Left renal pelvis (tissue), 4 donors: ENCODE measurements around the gene CNNM2. TPM values are rescaled to one million over a fixed set of nuclear protein-coding genes. Genes with fewer than 3 reads are reported as not detected.
"Not testable (repeated sequence)": the region's sequence is repeated elsewhere in the genome, so short reads cannot be mapped to it uniquely, and the experiment has no call there.

ENCODE experiments used
- DNase-seq, 4 donors: peaks; one replicate each; pipeline ENCODE4 v3.0.0-alpha.2; 2013; ENCODE audit warnings: low read depth in 4 of 4, low spot score in 3 of 4
- polyA plus RNA-seq, 4 donors: library from polyadenylated mRNA; unstranded; fragments of 120-200 nt; gene quantifications; one replicate each; pipeline ENCODE4 v1.2.1, GENCODE V29; 2013; ENCODE audit not compliant: insufficient read length in 4 of 4

CNNM2 gene
- polyA plus RNA-seq, 4 donors: 5.4 to 9.9 (median 9.6) TPM

DNA sequence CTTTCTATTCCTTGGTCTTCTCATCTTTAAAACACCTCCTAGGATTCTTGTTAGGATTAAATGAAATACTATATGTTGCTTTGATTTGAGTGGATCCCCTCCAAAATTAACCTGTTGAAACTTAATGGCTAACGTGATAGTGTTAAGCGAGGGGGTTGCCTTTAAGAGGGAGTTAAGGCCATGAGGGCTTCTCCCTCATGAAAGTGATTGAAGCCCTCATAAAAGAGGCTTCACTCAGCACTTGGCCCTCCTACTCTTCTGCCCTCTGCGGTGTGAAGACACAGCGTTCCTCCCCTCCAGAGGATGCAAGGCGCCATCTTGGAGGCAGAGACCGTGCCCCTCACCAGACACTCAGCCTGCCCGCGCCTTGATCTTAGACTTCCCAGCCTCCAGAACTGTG lies 46.6 kb downstream of the CNNM2 start:
- DNase-seq: no peak

- DNase-seq: no peak
Measured at GRCh38 chr10:102965311-102965851, 47.3 kb downstream of the CNNM2 start.

DNA sequence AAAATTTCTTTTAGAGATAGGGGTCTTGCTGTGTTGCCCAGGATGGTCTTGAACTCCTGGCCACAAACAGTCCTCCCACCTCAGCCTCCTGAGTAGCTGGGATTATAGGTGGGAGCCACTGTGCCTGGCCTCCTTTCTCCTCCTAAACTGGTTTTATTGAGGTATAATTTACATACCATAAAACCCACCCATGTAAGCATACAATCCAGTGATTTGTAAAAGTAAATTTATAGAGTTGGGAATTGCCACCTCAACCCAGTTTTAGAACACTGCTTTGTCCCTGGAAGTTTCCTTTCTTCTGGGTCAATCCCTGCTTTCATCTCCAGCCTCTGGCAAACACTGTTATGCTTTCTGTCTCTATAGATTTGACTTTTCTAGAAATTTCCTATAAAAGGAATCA lies 49.0 kb downstream of the CNNM2 start:
- no peak for DNase-seq

GRCh38 chr10:102970562-102971340 lies 52.7 kb downstream of the CNNM2 start:
- DNase-seq: no peak

GRCh38 chr10:102975483-102976379 lies 57.6 kb downstream of the CNNM2 start:
- DNase-seq: no peak

DNA sequence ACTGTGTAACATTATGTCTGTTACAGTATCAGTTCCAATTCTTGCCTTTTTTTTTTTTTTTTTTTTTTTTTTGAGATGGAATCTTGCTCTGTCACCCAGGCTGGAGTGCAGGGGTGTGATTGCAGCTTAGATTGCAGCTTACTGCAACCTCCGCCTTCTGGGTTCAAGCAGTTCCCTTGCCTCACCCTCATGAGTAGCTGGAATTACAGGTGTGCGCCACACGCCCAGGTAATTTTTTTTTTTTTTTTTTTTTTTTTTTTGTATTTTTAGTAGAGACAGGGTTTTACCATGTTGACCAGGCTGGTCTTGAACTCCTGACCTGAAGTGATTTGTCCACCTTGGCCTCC lies 58.3 kb downstream of the CNNM2 start:
- not testable (repeated sequence) for DNase-seq

DNA sequence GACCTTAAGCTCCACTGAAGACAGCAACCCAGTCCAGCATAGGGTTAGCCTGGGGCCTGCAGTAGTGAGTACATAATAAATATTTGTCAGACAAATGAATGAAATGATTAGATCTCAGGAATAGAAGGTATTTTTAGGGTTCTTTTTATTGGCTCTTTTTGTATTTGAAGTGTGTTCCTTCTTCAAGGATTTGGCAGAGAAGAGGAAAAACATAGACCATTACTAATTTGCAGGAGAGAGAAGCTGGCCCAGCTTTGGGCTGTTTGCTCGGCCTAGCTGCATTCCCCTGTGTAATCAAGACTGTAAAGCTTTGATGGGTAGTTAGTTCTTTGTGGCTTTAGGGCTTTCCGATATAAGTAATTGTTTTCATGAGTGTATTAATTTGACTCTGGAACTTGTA lies 64.2 kb downstream of the CNNM2 start:
- no peak for DNase-seq

DNA sequence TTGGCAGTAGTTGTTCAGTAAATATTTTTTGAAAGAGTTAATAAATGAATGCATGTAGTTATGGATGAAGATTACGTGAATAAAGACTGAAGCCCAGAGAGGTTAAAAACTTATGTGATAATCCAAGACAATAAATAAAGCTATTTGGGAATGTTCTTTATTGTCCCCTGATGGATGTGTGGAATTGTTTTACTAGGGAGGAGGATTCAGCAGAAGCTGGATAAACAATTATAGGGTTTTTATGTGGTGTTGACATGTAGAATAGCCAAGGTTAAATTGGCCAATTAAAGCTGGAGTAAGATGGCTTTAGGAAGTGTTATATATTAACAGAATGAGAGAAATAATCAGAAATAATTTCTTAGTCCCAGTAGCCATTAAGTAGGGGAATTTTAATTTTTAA lies 66.0 kb downstream of the CNNM2 start:
- no peak for DNase-seq

- DNase-seq: no peak
Measured at GRCh38 chr10:102985811-102986210, 67.7 kb downstream of the CNNM2 start.

DNA sequence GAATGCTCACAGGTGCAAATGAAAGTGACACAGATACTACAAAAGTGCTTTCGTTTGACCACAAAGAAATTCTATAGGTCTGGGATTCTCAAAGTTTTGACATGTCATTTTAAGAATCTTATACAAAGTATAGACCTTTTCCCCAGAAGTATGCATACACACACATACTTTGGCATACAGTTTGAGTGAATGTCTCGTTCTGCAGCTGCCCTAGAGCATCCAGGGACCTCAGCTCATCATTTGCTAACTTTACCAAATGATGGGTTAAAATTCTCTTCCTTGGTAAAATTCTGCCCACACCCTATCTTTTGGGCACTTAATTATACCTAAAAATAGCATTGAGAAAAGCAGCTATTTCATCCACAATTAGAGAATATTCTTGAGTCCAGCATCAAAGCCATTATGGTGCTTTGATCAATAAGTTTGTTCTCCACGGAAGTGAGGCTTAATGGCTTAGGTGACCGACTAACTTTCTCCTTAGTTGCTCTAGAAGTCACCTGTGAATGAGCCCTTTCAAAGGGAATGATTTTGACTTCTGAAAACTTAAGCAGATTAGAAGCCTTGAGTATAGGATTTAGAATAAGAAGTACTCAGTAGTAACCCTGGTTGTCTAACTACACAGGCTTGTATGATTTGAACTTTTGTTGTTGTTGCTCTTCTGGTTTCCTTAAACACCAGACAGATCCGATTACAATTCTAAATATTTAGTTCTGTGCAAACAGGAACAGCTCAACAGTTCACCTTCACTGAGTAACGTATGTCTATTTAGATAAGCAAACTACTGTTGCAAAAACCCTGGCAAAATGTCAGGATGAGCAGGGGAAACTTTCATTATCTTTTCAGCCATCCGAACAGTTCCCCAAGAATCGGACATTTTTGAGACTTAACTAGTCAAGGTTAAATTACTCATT lies 70.6 kb downstream of the CNNM2 start:
- no peak for DNase-seq

GRCh38 chr10:102994531-102995295 lies 76.6 kb downstream of the CNNM2 start:
- DNase-seq: no peak

- DNase-seq: no peak
Measured at GRCh38 chr10:102996876-102997275, 78.8 kb downstream of the CNNM2 start.

DNA sequence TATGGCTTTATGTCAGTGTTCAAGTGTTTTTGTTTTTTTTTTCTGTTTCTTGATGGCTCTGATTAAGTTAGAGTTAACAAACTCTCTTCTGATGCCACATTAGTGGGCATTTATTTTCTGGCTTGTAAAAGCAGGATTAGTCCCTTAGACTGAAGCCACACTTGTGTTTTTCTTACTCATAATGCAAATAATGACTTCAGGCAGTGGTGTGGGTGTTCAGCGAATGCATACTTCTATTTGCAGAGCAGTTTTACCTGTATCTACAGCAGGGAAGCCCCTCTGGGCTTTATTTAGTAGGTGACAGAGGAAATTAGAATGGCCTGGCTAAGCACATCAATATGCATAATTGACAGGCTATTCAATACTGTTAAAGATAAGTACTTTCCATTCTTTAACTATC lies 79.9 kb downstream of the CNNM2 start:
- DNase-seq: no peak

DNA sequence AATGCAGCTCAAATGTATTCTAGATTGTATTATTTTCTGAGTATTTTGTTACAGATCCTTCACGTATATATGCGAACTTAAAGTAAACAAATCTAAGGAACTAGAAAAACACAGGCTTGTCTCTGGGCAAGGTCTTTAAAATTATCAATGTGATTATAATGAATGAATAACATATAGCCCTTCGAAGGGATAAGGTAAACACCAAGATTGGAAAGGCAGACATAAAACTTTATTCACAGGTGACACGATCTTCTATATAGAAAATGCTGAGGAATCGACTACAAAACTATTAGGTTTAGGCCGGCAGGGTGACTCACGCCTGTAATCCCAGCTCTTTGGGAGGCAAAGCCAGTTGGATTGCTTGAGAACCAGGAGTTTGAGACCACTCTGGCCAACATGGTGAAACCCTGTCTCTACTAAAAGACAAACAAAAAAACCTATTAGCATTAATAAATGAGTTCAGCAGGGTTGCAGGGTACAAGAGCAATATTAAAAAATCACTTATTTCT lies 80.4 kb downstream of the CNNM2 start:
- no peak for DNase-seq

DNA sequence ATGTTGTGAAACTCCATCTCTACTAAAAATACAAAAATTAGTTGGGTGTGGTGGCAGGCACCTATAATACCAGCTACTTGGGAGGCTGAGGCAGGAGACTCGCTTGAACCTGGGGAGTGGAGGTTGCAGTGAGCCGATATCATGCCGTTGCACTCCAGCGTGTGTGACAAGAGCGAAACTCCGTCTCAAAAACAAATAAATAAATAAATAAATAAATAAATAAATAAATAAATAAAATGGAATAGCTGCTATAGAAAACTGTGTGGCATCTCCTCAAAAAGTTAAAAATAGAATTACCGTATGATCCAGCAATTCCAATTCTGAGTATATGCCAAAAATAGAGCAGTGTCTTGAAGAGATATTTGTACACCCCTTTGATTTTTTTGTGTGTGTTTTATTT lies 82.0 kb downstream of the CNNM2 start:
- DNase-seq: not testable (repeated sequence)

DNA sequence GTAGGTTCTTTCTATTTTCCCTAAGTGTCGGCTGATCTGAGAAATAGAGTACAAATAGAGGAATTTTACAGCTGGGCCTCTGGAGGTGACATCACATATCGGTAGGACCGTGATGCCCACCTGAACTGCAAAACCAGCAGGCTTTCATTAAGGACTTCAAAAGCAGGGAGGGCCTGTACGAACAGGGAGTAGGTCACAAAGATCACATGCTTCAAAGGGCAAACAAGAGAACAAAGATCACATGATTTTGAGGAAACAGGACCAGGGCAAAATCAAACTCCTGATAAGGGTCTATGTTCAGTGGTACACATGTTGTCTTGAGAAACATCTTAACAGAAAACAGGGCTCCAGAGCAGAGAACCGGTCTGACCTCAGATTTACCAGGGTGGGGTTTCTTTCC lies 88.9 kb downstream of the CNNM2 start:
- no peak for DNase-seq

DNA sequence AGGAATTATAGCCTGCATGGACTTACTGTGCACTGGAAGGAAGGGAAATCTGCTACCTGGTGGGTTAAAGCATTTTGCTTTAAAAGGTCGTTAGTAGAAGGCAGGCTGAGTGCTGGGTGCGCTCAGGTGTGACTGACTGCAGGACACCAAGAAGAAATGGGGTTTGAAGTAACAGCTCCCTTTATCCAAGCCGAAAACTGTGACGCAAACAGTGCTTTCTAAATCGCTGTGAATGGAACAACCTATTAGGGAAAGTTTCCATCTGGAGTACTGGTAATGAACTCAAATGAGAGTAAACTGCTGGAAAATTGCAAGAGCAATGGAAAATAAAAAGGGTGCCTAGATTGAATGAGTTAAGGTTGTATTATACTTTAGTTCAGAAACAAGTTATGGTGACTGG lies 95.3 kb downstream of the CNNM2 start:
- peak in 1 of 4 donors; percentile 8 for DNase-seq

GRCh38 chr10:103019425-103019824 lies 101.3 kb downstream of the CNNM2 start:
- no peak for DNase-seq

- DNase-seq: no peak
Measured at GRCh38 chr10:103021150-103021899, 103.2 kb downstream of the CNNM2 start.
